K562 (cell line): Measurements from ENCODE around the gene NELFA.

Experiments used
- CHD4 ChIP-seq: fragments of 200-600 bp; sonication (generic); IDR thresholded peaks from 3 replicates; pipeline ENCODE4 v1.6.1; 2012; ENCODE audit warnings: low read depth, mild to moderate bottlenecking, mixed read lengths, low read length, inconsistent platforms; ENCODE audit not compliant: insufficient read depth, insufficient replicate concordance, poor library complexity, severe bottlenecking
- MAFG ChIP-seq: fragments of 450-650 bp; conservative IDR thresholded peaks from 2 replicates; pipeline ENCODE4 v1.6.1; 2016; ENCODE audit warnings: missing genetic modification characterization, missing compliant biosample characterization
- MAX ChIP-seq: sonication (generic); formaldehyde crosslinking; IDR thresholded peaks from 2 replicates; pipeline ENCODE4 v1.9.0; 2022; ENCODE audit warnings: mild to moderate bottlenecking, missing genetic modification reagents
- RAD21 ChIP-seq, 2 experiments: fragments of 250-450 bp in 1 of 2; fragments of 450-650 bp in 1 of 2; sonication (Bioruptor Pico) in 1 of 2; formaldehyde crosslinking in 1 of 2; IDR thresholded peaks in 1 of 2; conservative IDR thresholded peaks in 1 of 2; 2 replicates each; pipeline versions ENCODE4 v1.4.0 to v1.8.0; 2020 to 2022; ENCODE audit warnings: mild to moderate bottlenecking in 2 of 2, moderate library complexity in 1 of 2
- TF ChIP-seq, protein P1 (sequence below), 3 experiments: IDR thresholded peaks in 2 of 3; conservative IDR thresholded peaks in 1 of 3; 2 replicates each; pipeline ENCODE4 v1.5.1; 2011 to 2012; ENCODE audit warnings: low read length in 3 of 3, mild to moderate bottlenecking in 3 of 3, control low read depth in 2 of 3, improper control_type of control experiment in 1 of 3, inconsistent platforms in 1 of 3, low read depth in 1 of 3, mixed read lengths in 1 of 3, moderate library complexity in 1 of 3; ENCODE audit not compliant: insufficient read depth in 2 of 3

DNA sequence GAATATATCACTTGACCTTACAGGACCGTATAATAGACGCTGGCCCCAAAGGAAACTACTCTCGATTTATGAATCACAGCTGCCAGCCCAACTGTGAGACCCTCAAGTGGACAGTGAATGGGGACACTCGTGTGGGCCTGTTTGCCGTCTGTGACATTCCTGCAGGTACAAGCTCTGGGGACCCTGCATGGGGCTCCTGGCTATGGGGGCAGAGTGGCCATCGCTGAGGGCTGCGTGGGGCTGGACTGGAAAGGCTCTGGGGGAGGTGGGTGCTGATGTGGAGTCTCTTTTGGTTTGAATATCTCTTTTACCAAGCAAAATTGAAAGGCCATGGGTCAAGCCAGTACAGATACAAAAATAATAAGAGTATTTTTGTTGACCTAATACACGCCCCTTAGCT, 33.9 kb downstream of the NELFA start:
- no peak for TF ChIP-seq RAD21 (CRISPR knock-in tag; conservative IDR thresholded peaks at IDR 0.05 in 1 of 2, IDR thresholded peaks at IDR 0.05 in 1 of 2)
- TF ChIP-seq MAFG, result no peak
- no peak for TF ChIP-seq MAX
- TF ChIP-seq, protein P1, sequence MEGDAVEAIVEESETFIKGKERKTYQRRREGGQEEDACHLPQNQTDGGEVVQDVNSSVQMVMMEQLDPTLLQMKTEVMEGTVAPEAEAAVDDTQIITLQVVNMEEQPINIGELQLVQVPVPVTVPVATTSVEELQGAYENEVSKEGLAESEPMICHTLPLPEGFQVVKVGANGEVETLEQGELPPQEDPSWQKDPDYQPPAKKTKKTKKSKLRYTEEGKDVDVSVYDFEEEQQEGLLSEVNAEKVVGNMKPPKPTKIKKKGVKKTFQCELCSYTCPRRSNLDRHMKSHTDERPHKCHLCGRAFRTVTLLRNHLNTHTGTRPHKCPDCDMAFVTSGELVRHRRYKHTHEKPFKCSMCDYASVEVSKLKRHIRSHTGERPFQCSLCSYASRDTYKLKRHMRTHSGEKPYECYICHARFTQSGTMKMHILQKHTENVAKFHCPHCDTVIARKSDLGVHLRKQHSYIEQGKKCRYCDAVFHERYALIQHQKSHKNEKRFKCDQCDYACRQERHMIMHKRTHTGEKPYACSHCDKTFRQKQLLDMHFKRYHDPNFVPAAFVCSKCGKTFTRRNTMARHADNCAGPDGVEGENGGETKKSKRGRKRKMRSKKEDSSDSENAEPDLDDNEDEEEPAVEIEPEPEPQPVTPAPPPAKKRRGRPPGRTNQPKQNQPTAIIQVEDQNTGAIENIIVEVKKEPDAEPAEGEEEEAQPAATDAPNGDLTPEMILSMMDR (IDR thresholded peaks at IDR 0.05 in 2 of 3, conservative IDR thresholded peaks at IDR 0.05 in 1 of 3; ENCODE audit: insufficient read depth in 2 of 3, low read depth in 1 of 3, low read length in 3 of 3), result no peak
- no peak for TF ChIP-seq CHD4
